MCF 10A (cell line): Measurements from ENCODE around the gene SLC7A11. TPM values are rescaled to one million over a fixed set of nuclear protein-coding genes. Genes with fewer than 3 reads are reported as not detected.
A peak's percentile ranks its signal among the peaks of the same experiment; 100 is the strongest.

ENCODE experiments used
- BruUV-seq: library from RNA; stranded (reverse); fragments of 400-500 nt; replicated peaks from 2 replicates; lab custom pipeline; 2021; lab: Mats Ljungman, UMichigan
- CTCF ChIA-PET: fragments of 300-600 bp; sonication (Branson Sonifier 250); formaldehyde crosslinking; extraction: SDS; loops from one replicate; lab custom pipeline; 2021; ENCODE audit warnings: antibody characterized with exemption, inconsistent platforms; lab: Yijun Ruan, JAX
- POLR2A ChIA-PET: fragments of 300-600, 350-650 bp; sonication (Branson Sonifier 250); formaldehyde crosslinking; extraction: SDS; loops from one replicate; lab custom pipeline; 2020; ENCODE audit warnings: antibody characterized with exemption, inconsistent platforms; lab: Yijun Ruan, JAX
- DNase-seq: peaks from one replicate; pipeline ENCODE4 v3.0.0-alpha.2; 2018; ENCODE audit not compliant: unreplicated experiment
- H3K27ac Mint-ChIP-seq: one replicate; pipeline ENCODE4 v1.8.0; 2022; ENCODE audit warnings: mild to moderate bottlenecking, low read depth, mixed read lengths; ENCODE audit not compliant: unreplicated experiment
- H3K27me3 Mint-ChIP-seq: one replicate; pipeline ENCODE4 v1.8.0; 2022; ENCODE audit warnings: mixed read lengths; ENCODE audit not compliant: insufficient read depth, unreplicated experiment
- H3K36me3 Mint-ChIP-seq: one replicate; pipeline ENCODE4 v1.8.0; 2022; ENCODE audit warnings: mild to moderate bottlenecking, moderate library complexity, mixed read lengths; ENCODE audit not compliant: insufficient read depth, unreplicated experiment
- H3K4me1 Mint-ChIP-seq: one replicate; pipeline ENCODE4 v1.8.0; 2022; ENCODE audit warnings: mixed read lengths; ENCODE audit not compliant: insufficient read depth, unreplicated experiment
- H3K4me3 Mint-ChIP-seq: one replicate; pipeline ENCODE4 v1.8.0; 2022; ENCODE audit warnings: mild to moderate bottlenecking, moderate library complexity, mixed read lengths; ENCODE audit not compliant: unreplicated experiment
- H3K9me3 Mint-ChIP-seq: one replicate; pipeline ENCODE4 v1.8.0; 2022; ENCODE audit warnings: mixed read lengths; ENCODE audit not compliant: unreplicated experiment
- intact Hi-C: fragments of 100-400 bp; cut with micrococcal nuclease; formaldehyde crosslinking; loops from 2 replicates; pipeline ENCODE4 v1.14.1; 2022
- total RNA-seq: library from RNA; stranded (reverse); gene quantifications from 2 replicates; pipeline ENCODE4 v1.2.3, GENCODE V29; 2022
- TF ChIP-seq, protein P1 (sequence below): fragments of 200-600 bp; IDR thresholded peaks from one replicate; pipeline ENCODE4 v1.8.0; 2022; ENCODE audit warnings: antibody characterized with exemption, mild to moderate bottlenecking; ENCODE audit not compliant: unreplicated experiment

The SLC7A11 gene
- total RNA-seq, 1 experiment from 2014 or later: 153 TPM

DNA sequence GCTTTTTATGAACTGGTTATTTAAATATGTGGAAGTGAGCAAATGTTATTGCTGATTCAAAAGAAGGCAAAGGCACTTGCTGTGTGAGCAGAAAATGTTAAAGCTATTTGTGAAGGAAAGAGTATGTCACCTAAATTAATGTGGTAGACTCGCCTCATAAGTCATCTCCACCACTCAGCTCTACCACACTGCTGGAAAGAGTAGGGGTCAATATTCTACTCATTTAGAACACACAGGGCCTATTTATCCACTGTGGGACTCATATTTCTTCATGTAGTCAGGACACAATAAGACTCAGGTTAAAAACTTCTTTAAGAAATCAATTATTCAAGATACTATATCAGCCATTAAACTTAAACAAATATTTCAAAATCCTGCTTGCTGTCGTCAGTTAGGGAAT, 106.5 kb downstream of the SLC7A11 start:
- ChIA-PET CTCF (no interaction called here), POLR2A (no interaction called here)
- TF ChIP-seq, protein P1, sequence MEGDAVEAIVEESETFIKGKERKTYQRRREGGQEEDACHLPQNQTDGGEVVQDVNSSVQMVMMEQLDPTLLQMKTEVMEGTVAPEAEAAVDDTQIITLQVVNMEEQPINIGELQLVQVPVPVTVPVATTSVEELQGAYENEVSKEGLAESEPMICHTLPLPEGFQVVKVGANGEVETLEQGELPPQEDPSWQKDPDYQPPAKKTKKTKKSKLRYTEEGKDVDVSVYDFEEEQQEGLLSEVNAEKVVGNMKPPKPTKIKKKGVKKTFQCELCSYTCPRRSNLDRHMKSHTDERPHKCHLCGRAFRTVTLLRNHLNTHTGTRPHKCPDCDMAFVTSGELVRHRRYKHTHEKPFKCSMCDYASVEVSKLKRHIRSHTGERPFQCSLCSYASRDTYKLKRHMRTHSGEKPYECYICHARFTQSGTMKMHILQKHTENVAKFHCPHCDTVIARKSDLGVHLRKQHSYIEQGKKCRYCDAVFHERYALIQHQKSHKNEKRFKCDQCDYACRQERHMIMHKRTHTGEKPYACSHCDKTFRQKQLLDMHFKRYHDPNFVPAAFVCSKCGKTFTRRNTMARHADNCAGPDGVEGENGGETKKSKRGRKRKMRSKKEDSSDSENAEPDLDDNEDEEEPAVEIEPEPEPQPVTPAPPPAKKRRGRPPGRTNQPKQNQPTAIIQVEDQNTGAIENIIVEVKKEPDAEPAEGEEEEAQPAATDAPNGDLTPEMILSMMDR: no peak
- intact Hi-C loops: no loop called here
- Mint-ChIP-seq H3K4me1 (no peaks in the 10 kb centered on the region), H3K27ac (no peak overlapping the region), H3K36me3 (no peaks in the 10 kb centered on the region), H3K4me3 (no peak overlapping the region), H3K27me3 (no peaks in the 10 kb centered on the region), H3K9me3 (peaks cover 17% of the 10 kb centered on the region)
- no TSS peak for BruUV-seq
- DNase-seq: no peak

DNA sequence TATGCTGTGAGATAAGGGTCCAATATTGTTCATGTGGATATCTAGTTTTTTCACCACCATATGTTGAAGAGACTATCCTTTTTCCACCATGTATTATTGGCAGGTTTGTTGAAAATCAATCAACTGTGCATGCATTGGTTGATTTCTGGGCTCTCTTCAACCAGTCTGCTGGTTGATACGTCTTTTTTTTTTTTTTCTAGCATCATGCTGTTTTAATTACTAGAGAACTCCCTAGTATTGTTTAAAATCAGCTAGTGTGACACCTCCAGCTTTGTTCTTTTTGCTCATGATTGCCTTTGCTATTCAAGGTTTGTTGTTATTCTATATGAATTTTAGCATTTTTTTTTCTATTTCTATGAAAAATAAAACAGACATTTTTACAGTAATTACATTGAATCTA, 123.9 kb downstream of the SLC7A11 start:
- CTCF ChIA-PET: no interaction called here
- Mint-ChIP-seq H3K27me3 (no peaks in the 10 kb centered on the region), H3K9me3 (peaks cover 7% of the 10 kb centered on the region), H3K4me3 (no peak overlapping the region), H3K4me1 (no peaks in the 10 kb centered on the region), H3K27ac (no peak overlapping the region), H3K36me3 (no peaks in the 10 kb centered on the region)
- TF ChIP-seq, protein P1: no peak
- intact Hi-C loops: no loop called here
- no peak for DNase-seq
- POLR2A ChIA-PET: no interaction called here
- no TSS peak for BruUV-seq

DNA sequence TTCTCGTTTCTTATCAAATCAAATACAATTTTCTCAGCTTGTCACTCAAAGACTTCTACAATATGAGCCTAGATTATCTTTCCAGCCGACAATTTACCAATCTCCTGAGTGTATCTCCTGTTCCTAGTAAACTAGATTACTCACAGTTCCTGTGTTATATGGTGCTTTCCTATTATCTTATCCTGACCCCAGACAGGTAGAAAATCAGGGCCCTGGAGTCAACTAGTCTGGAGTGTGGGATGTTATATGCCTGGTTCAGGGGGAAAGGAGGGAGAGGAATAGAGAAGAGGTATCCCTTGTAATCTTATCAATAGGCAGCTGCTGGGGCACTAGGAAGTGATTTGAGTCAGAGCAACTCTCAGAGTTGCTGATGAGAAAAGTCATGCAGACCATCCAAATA, 127.1 kb downstream of the SLC7A11 start:
- CTCF ChIA-PET: interaction anchor here (0.7 to 1.9 kb wide), 2 partner anchors 24 to 35 kb away, joined by 3 to 7 read pairs; no protein-coding TSS in a partner anchor
- POLR2A ChIA-PET: no interaction called here
- no peaks in the 10 kb centered on the region for H3K27me3 Mint-ChIP-seq
- intact Hi-C loops: no loop called here
- no peak for DNase-seq
- no TSS peak for BruUV-seq
- no peaks in the 10 kb centered on the region for H3K4me1 Mint-ChIP-seq
- H3K36me3 Mint-ChIP-seq: no peaks in the 10 kb centered on the region
- TF ChIP-seq, protein P1: no peak
- peak overlapping the region; percentile 6 for H3K27ac Mint-ChIP-seq
- no peak overlapping the region for H3K4me3 Mint-ChIP-seq
- no peaks in the 10 kb centered on the region for H3K9me3 Mint-ChIP-seq

DNA sequence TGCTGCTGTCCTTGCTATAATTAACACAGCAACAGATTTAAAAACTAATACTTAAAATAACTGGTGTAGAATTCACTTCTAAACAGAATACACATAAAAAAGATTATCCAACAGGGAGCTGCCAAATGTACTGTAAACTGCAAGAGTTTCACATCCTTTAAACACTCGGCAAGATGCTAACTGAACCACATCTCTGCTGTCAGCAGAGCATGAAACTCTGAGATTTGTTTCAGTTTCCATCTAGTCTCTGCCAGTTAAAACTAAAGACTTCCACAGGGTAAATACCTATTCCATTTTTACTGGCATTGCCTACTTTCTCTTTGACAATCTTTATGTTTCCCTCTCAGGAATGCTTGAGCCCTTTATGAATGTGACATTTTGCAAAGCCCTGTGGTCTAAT, 127.7 kb downstream of the SLC7A11 start:
- CTCF ChIA-PET: interaction anchor here (0.7 to 1.9 kb wide), 2 partner anchors 24 to 35 kb away, joined by 3 to 7 read pairs; no protein-coding TSS in a partner anchor
- peak overlapping the region; percentile 6 for H3K27ac Mint-ChIP-seq
- intact Hi-C loops: no loop called here

More for the DNA sequence above, 127.7 kb downstream of the SLC7A11 start:
- POLR2A ChIA-PET: no interaction called here
- DNase-seq: no peak
- no TSS peak for BruUV-seq
- Mint-ChIP-seq H3K4me1 (no peaks in the 10 kb centered on the region), H3K36me3 (no peaks in the 10 kb centered on the region), H3K27me3 (no peaks in the 10 kb centered on the region), H3K4me3 (no peak overlapping the region), H3K9me3 (no peaks in the 10 kb centered on the region)
- TF ChIP-seq, protein P1: no peak
